ENCODE data around the gene ENDOU.

ENDOU gene

DNA sequence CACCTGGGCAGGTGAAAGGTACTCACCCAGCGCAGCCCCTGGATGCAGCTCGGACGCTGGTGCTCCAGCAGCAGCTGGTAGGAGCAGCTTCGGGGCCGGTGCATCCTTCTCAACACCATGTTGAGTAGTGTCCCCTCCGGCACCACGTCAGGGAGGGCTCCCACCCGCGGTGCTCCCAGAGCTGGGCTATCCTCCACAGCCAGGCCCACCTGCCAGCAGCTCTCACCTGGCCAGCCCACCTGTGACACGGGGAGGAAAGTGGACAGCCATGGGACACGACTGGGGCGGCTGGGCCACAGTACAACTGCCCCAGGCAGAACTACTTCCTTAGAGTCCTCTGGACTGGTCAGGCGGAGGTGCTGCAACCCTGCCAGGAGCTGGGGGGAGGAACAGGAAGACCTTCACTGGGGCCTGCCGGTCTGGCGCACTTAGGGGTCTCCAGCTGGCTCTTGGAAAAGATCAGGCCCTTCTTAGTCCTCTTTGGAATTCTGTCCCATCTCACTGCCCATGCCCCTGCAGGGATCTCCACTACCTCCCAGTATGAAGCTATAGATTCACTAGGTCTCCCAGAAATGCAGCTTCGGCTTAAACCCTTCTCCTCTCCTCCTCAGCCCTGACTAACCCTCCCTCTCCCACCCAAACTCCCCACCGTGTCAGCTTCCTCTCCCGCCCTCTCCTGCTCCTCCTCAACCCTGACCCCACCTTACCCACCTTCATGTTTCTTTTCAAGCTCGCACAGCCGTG, 32.7 kb upstream of the ENDOU start:
- no peak for DNase-seq (ENCODE audit: low read depth in 2 of 2)

DNA sequence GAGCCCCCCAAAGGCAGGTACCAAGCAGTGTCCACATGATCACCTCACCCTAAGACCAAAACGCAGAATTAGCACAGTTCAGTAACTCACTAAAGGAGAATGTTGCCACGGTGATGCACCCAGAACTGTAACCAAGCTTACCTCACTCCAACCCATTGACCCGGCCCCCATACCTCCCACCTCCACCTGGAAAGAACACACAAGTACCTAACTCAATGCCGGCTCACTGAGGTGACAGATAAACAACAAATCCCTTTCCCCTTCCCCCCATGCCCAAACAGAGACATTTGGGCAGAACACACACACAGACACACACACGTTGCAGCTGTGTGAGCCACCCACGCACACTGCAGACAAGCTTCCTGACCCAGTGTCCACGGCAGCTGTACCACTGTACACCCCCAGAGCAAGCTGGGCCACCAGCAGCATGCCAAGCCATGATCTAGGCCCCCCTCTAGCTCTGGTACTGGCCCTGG, 32.1 kb upstream of the ENDOU start:
- no peak for DNase-seq (ENCODE audit: low read depth in 2 of 2)

DNA sequence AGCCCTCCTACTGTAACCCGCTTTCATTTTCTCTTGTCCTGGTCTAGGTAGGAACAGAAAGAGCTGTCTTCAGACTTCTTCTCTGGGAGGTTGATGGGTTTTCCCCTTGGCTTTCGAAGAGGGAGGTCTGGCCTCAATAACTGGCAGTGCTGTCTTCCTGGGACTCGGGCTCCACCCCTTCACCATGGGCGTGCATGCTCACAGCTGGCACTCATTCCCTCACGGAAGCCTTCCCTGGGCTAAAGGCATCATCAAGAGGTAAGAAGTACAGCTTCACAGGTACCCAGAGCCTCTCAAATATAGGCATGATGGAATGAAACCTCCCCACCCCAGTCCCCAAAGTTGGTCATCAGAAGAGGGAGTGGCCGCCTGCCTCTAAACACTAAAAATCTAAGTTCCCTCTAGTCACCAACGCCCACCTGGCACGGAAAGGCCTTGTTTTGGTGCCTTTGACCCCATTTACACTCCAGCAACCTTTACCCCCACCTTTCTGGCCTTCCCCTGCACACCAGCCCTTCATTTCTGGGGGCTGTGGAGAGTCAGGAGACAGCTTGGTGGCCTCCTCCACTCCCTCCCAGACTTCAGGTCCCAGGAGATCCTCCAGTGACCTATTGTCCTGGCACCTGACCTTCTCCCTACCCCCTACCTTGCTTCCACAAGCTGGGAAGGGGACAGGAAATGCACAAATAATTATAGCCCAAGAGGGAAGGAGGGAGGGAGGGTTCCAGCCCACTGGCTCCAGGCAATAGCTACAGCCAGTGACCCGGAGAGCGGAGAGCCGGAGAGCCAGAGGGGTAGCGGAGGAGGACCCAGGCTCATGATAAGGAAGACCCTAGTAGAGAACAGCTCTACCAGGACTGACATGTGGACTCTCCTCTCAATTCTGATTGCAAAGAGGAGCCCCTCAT, 30.6 kb upstream of the ENDOU start:
- DNase-seq (ENCODE audit: low read depth in 2 of 2), result no peak

DNA sequence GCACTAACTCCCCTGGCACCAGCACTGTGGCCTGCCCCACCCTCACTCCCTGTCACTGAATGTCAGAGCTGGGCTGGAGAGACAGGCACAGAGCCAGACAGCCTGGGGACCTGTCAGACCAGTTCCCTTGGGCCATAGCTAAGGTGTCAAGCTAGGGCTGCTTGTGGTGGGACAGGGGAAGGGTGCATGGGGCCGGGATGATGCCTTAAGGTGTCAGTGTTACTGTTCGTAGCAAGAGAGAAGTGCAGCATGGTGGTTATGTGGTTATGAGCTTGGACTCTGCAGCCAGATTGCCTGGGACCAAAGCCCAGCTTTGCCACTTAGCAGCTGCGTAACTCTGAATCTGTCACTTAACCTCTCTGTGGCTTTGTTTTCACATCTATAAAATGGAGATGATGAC, 29.6 kb upstream of the ENDOU start:
- no peak for DNase-seq (ENCODE audit: low read depth in 2 of 2)

DNA sequence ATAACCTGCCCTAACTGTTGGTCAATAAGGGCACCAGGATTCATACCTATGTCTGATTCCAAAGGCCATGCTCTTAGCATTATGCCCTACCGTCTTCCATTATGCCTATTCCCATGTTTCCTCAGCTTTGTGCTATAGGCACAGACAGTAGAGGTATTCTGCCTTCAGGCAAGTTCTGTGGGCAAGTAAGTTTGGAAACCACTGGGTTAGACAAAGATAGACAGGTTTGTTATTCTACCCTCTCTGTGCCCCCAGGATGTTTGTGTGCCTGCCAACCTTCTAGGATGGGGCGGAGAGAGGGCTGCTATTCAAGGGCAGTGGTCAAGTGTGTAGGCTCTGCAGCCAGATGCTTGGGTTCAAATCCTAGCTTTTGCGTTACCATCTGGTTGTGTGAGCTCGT, 28.8 kb upstream of the ENDOU start:
- DNase-seq (ENCODE audit: low read depth in 2 of 2), result no peak

DNA sequence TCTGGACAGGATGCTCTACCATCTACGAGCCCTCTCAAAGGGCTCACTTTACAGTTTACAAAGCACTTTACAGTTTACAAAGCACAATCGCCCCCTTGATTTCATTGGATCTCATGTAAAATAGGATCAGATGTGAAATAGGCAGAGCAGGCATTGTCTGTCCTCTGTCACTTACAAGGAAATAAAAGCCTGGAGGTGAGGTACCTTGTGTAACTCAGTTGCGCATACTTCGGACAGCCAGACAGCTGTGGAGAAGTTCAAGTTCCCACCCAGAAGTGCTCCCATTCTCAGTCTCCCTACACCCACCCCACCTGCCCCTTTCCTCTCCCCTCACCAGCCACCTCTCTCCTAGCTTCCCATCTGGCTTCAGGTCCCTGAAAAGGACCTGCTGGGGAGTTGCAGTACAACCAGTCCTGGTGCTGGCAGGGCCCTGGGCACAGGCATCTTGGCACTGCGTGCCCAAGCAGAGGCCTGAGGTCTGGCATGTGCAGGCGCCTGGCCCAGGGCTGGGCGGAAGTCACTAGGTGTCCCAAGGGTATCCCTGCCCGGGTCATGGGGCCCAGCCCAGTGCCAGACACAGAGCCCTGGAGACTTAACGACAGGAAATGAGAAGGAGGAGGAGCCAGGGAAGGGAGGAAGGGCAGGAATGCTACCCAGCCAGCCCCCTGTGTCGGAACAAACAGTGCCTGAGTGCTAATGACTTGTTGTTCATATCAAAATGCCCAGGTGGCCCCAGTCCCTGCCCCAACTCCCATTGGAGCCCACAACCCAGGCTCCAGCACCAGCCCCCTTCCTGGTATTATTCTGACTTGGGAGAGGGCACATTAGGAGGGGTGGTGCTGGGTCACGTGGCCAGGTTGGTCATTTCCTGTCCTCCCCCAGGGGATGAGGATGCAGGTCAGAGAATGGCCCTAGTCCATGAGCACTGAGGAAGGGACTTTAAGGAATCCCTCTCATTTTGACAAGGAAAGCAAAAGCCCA, 28.0 kb upstream of the ENDOU start:
- DNase-seq (ENCODE audit: low read depth in 2 of 2), result no peak

DNA sequence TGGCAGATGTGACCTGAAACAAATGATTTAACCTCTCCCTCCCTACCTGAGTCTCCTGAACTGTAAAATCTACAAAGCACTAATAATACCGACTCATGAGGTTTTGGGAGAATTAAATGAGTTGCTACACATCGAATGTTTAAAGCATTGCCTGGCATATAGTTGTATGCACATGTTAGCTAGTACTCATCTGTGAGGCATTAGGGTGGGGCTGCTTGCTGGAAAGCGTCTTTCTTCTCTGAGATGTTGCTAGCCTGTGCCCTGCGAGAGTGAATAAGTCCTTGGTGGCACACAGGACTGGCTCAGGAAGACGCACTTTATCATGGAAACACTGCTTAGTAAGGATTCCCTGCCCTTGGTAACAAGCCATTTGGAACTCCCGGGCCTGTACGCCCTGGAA, 27.3 kb upstream of the ENDOU start:
- DNase-seq (ENCODE audit: low read depth in 2 of 2), result no peak

DNA sequence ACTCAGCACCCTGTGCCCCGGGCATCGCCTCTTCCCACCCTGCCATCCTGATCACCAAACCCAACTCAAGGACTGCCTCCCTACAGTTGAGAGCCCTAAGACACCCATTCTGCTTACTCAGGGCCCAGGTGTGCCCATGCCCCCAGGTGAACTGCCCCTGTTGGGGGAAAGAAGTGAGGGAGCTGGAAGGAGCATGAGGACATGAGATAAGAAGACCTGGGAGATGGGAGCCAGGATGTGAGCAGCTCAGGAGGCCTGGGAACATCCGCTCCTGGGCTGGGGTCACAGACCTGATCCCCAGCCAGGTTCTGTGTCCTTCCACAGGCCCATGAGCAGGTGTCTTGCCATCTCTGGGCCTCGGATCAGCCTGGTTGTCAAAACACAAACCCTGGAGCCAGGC, 26.8 kb upstream of the ENDOU start:
- DNase-seq (ENCODE audit: low read depth in 2 of 2), result no peak

DNA sequence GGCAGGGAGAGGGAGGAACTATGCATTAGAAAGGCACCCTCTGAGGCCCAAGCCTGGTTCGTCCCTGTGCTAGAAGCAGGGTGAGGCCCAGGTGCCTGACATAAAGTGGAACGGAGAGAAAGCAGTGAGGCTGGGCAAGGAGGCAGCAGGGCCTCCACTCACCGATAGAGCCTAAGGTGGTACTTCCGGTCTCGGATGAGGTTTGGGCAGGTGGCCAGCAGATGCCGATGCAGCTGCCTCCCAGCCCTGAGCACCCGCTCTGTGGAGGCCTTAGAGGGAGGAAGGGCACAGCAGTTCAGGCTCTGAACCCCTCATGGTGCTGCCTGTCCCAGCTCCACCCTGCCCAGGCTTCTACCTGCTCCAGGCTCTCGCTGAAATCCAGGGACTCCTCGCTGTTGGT, 26.3 kb upstream of the ENDOU start:
- DNase-seq (ENCODE audit: low read depth in 2 of 2), result no peak

DNA sequence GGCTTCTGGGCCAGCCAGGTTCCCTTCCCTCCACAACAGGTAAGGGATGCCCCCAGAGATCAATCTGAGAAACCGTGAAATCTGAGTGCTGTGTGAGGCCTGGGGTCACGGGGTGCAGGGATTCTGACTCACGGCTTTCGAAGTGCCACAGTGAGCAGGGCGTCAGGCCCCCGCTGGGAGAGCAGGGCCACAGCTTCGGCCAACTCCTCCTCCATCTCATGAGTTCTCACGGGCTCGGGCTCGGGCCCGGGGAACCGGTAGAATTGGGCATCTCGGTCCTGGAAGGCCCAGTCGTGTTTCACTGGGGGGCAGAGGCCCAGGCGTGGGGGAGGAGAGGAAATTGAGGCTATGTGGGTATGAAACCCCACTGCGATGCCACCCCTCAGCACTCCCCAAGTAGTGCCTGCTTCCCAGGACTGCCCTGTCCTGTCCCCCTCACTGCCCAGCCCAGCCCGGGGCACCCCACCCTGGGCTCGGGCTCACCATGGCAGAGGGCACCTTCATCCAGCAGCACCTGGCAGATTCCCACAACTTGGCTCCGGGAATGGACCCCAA, 25.7 kb upstream of the ENDOU start:
- no peak for DNase-seq (ENCODE audit: low read depth in 2 of 2)

DNA sequence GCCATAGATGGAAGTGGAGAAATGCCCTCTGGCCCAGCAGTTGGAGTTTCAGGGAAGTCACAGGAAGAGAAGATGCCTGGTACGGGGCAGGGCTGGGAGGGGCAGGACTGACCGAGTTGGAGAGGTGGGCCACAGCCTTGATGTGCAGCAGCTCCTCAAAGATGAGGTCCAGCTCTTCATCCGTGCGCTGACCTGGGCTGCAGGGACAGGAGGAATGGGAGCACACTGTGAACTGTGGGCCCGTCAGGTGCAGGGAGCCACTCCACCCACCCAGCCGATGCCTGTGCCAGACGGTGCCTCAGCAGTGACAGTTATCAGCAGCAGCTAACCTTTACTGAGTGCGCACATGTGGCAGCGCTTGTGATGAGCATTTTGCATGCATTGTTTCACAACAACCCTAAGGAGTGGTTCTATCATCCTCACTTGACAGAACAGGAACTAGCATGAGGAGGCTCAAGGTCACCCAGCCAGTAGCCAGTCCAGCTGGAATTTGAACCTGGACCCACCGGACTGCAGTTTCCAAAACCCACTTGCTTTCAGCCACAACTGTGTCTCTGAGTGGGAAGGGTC, 25.0 kb upstream of the ENDOU start:
- no peak for DNase-seq (ENCODE audit: low read depth in 2 of 2)

DNA sequence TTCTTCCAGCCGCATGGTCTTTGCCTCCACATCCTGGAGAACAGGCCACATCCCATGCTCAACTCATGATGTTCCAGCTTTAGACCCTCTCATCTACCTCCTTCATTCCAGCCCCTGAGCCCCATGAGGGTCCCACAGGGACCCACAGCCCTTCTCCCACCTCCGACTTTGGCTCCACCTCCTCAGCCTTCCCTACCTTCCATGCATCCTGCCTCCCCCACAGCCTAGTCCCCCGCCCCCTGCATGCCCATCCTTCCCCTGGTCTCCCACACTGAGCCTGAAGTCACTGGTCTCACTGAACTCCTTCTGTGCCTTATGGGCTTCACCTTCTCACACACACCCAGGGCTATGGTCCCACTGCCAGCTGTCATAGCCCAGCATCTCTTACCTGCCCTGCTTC, 23.6 kb upstream of the ENDOU start:
- DNase-seq (ENCODE audit: low read depth in 2 of 2), result no peak

DNA sequence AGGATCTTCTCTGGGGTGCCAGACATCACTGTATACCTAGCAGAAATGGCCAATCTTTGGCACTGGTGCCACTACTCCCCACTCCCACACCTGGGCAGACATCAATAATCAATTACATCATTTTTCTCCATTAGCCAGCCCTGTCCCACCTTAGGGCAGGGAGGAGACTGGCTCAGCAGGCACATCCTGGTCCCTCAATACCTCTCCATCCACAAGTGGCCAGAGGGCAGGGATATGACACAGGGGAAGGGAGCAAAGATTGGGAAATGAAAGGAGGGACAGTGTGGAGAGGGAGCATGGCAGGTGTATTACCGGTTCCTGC, 23.2 kb upstream of the ENDOU start:
- DNase-seq (ENCODE audit: low read depth in 2 of 2), result no peak

DNA sequence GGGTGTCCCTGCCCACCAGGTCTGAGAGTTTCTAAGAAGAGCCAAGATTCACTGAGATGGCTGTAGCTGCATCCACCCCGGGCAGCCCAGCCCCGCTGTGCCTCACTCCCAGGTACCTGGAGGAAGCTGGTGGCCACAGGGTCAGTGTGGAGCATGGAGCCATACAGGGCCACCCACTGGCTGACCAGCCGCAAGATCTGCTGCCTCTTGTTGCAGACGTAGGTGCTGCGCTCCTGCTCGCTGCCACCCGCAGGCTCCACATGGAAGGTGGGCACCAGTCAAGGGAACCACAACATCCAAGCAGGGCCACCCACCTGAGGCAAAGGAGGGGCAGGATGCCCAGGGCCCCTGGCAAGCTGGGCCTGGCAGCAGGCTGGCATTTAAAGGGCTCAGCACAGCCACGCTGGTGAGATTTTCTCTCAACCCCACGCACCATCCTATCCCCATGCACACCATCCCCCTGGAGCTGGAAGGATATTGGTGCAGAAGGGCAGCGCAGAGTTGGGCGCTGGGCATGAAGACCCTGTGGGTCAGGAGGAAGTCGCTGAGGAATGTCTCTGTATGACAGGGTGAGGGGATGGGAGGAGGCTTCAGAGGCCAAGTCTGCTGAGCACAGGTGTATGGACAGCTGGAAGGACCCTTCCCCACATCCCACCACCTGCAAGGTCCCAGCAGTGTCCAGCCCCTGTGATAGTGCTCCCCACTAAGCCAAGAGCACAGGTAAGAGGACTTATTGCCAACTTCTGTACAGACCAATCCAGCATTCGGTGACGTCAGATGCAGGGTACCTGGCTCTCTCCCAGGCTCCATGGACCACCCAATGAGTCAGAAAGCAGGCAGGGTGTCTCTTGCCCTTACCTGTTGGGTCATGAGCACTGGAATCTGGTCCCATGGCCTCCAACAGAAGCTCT, 22.6 kb upstream of the ENDOU start:
- DNase-seq (ENCODE audit: low read depth in 2 of 2), result no peak

DNA sequence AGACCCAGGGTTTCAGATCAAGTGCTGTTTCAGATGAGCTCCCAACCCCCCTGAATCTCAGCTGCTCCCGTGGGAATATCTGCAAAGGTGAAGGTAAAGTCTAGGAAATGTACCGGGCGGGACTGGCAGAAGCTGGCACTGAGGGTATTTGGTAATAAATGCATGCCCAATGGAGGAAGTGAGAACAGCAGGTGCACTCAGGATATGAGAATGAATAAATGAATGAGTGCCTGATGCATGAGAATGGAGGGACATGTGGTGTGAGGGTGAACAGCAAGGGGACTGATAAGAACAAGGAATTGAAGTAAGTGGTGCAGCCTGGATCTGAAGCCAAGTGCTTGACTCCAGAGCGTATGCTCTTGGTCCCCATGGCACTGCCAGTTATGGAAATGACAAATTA, 21.8 kb upstream of the ENDOU start:
- no peak for DNase-seq (ENCODE audit: low read depth in 2 of 2)

DNA sequence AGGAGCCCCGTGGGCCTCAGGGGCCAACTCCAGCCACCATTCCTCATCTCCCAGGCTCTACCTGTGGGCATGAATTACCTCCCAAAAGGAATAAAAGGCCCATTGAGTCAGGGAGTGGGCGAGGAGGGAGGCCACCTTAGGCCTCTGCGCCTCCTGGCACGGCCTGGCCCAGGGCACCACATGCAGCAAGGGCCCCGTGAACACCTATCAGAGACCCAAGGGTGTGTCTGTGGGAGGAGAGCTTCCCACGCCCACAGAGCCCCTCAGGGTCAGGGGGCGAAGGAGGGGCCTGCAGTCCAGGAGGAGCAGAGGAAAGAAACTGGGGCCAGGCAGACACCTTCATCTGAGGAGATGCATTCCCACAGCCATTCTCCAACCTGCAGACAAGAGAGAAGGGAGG, 21.2 kb upstream of the ENDOU start:
- no peak for DNase-seq (ENCODE audit: low read depth in 2 of 2)

DNA sequence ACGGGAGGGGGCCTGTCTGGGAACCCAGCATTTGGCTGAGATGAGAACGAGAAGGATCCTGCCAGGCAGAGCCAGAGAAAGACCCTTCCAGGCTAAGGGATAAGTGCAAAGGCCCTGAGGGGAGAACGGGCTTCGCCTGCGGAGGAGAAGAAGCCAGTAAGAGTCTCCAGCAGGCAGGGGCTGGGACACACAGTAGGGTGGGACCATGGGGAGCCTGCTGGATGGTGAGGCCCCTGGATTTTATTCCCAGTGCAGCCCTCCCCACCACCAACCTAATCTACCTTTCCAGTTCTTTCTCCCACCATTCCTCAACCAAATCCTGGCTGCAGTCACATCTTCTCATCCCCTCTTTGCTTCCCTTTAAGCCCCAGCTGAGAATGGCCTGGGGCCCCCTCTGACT, 20.8 kb upstream of the ENDOU start:
- no peak for DNase-seq (ENCODE audit: low read depth in 2 of 2)

DNA sequence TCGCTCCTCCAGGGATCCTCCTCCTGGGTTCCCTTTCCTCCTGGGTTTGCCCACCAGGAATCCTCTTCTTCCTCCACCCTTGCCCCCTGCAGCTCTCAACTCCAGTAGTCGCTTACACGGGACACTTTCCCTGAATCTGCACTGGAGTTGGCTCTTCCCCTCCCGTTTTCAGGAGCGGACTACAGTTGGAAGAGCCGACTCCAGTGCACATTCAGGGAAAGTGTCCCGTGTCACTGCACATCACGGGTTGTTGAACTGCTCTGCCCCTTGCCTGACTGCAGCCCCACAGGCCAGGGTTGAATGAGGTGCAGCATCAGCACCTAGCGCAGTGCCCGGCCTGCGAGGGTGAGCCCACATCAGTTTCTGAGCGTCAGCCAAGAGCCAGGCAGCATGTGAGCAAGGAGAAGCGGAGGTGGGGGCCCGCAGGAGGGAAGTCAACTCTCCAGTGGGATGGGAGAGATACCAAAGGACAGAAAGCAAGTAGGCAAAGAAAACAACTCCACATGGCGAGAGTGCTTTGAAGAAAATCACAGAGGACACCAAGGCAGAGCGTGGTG, 20.3 kb upstream of the ENDOU start:
- DNase-seq (ENCODE audit: low read depth in 2 of 2), result no peak

DNA sequence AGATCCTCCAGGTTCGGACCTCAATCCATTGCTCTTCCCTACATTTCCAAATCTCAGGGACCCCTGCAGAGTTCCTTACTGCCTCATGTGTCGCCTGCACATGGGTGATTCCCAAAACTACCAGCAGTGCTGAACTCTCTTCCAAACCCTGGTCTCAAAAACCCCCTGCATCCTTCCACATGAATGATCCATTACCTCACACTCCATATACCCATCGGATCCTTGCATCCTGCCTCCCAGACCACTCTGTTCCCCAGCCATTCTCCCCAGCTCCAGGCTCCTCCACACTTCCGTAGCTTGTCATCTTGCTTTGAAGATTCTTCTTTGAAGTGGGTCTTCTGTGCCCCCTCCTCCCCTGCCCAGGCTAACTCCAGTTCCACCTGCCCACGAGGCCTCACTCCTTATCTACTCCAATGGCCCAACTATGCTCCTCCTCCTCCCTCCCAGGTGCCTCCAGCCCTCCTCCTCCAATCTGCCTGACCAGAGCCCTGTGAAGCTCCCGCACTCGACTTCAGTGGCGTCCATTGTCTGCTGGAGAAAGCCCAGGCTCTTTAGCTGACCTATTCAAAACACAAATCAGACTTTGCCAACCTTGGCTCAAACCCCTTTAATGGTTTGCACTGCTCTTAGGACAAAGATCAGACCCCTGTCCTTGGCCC, 19.6 kb upstream of the ENDOU start:
- no peak for DNase-seq (ENCODE audit: low read depth in 2 of 2)
